Astrocyte of the cerebellum (primary cell): ENCODE measurements around the gene GNG12.
A peak's percentile ranks its signal among the peaks of the same experiment; 100 is the strongest.

Experiments
- DNase-seq: peaks from one replicate; pipeline ENCODE4 v3.0.0-alpha.2; 2011; ENCODE audit warnings: low read depth
- H3K4me3 ChIP-seq: 2 replicates; pipeline ENCODE4 v1.5.1; 2011; ENCODE audit warnings: mild to moderate bottlenecking, low read depth, low read length, moderate library complexity
- in situ Hi-C: cut with HindIII; loops from 2 replicates; pipeline ENCODE4 v1.10.0; 2017; ENCODE audit warnings: low sequenced_read_pairs
- TF ChIP-seq, protein P1 (sequence below): IDR thresholded peaks from 2 replicates; pipeline ENCODE4 v1.5.1; 2012; ENCODE audit warnings: low read length, low read depth, moderate library complexity, mild to moderate bottlenecking; ENCODE audit errors: missing control alignments

GNG12 gene

DNA sequence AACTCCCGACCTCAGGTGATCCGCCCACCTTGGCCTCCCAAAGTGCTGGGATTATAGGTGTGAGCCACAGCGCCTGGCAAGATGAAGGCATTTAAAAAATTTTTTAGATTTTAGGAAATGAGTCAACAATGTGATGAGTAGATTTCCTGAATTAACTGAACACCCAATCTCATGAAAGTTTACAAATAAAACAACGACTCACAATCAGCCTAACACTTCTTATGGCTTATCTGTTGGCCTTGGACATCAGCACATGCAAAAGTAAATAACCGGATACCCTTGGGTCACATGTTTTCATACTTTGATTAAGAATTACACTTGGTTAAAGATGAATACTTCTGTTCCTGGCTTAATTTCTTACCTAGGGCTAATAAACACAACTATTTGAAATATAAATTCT lies 3.0 kb downstream of the GNG12 start:
- DNase-seq, result no peak
- in situ Hi-C loops, result no loop called here
- H3K4me3 ChIP-seq, result peak overlapping the region; percentile 63
- TF ChIP-seq, protein P1, sequence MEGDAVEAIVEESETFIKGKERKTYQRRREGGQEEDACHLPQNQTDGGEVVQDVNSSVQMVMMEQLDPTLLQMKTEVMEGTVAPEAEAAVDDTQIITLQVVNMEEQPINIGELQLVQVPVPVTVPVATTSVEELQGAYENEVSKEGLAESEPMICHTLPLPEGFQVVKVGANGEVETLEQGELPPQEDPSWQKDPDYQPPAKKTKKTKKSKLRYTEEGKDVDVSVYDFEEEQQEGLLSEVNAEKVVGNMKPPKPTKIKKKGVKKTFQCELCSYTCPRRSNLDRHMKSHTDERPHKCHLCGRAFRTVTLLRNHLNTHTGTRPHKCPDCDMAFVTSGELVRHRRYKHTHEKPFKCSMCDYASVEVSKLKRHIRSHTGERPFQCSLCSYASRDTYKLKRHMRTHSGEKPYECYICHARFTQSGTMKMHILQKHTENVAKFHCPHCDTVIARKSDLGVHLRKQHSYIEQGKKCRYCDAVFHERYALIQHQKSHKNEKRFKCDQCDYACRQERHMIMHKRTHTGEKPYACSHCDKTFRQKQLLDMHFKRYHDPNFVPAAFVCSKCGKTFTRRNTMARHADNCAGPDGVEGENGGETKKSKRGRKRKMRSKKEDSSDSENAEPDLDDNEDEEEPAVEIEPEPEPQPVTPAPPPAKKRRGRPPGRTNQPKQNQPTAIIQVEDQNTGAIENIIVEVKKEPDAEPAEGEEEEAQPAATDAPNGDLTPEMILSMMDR, result no peak

DNA sequence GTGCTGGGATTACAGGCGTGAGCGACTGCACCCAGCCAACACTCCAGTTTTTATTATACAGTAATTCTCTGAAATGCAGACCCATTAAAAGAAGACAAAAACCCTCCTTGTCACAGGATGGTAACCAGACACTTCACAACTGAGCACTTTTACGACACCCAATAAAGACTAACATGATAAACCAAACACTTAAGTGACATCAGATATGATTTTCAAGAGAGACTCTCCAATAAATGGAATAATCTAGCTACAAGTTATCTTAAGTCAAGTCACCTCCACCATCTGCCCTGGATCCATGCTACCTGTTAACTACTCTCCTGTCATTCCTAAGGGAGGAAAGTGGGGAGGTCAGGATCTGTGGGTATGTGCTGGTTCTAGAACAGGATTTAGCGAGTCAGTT lies 5.6 kb downstream of the GNG12 start:
- no peak overlapping the region for H3K4me3 ChIP-seq
- TF ChIP-seq, protein P1, result no peak
- in situ Hi-C loops, result no loop called here
- DNase-seq, result no peak

DNA sequence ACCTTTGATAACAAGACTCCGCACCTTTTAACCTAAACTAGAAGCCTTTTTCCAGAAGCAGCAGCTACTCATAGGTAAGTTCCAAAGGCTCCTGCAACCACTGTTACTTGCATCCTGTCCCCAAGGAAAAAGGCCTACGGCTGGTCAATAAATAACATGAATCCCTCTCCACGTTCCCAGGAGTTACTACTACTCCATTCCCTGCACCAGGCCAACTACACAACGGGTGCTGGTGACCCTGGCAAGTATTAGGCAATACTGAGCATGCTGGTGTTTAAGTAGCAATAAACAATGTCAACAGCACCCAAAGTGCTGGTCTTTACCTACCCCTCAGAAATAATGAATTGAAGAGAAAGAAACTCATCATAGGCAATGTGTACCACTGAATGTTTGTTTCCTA lies 7.7 kb downstream of the GNG12 start:
- no peak overlapping the region for H3K4me3 ChIP-seq
- in situ Hi-C loops, result no loop called here
- no peak for DNase-seq
- TF ChIP-seq, protein P1, result no peak

DNA sequence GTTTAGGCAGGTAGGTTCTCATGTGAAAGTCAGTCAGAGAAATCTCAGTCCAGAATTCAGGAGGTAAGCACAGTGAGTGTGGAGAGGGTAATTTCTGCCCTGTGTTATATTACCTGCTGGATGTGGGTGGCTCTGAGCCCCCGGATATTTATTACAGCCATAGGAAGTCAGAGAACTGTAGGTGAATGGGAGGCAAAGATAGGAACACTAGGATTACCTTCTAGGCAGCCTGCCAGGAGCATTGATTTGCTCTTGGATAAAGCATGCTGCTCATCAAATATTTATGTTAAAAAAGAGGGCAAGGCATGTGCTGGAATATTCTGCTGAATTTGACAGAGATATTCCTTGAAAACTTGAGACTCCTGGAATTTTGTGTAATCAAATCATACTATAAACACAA lies 8.5 kb downstream of the GNG12 start:
- TF ChIP-seq, protein P1, result no peak
- H3K4me3 ChIP-seq, result no peak overlapping the region
- in situ Hi-C loops, result no loop called here
- DNase-seq, result no peak

DNA sequence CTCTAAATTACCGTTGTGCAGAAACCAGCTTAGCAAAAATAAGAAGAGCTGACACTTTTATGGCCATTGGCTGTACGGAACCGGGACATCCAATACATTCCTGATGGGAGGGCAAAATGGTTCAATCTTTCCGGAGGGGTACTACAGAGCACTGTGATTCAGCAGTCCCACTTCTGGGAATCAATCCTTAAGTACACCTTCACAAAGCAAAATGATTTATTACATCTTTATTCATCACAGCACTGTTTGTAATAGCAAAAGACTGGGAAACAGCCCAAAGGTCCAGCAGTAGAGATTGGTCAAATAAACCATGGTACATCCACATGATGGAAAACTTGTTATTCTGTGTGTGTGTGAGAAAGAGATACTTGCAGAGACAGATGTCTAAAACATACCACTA lies 9.7 kb downstream of the GNG12 start:
- TF ChIP-seq, protein P1, result no peak
- H3K4me3 ChIP-seq, result no peak overlapping the region
- DNase-seq, result no peak
- in situ Hi-C loops, result no loop called here

DNA sequence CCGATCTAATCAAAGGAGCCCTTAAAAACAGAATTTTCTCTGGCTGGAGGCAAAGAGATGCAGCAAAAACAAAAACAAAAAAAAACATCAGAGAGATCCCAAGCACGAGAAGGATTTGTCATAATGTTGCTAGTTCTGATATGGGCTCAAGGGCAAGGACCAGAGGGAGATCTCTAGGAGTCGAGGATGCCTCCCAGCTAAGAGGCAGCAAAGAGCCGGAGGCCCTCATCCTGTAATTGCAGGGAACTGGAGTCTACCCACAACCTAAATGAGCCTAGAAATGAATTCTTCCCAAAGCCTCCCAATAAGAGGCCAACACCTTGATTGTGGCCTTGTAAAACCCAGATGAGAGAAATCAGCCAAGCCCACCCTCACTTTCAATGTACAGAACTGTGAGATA lies 12.0 kb downstream of the GNG12 start:
- TF ChIP-seq, protein P1, result no peak
- in situ Hi-C loops, result no loop called here
- no peak for DNase-seq
- no peak overlapping the region for H3K4me3 ChIP-seq

DNA sequence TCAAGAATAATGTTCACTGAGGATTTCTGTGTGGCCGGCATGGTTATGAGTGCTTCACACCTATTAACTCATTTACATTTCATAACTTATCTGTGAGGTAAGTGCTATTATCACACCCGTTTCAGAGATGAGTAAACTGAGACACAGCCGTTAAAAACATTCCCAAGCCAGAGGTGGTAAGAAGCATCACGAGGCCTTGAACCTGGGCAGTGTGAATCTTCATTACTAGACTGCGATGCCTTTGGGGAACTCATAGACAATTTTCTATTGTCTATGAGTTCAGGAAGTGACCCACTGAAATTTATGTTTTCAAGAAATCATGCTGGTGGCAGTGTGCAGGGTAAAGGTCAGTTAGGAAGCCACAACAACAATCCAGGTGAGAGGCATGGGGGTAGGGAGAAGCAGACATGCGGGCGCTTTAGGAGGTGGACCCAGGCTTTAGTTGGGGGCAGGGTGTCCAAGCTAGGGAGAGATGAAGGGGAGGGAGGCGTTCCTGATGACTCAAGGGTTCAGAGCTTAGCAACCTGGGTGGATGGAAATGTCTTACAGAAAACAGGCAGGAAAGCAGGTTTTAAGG lies 14.5 kb downstream of the GNG12 start:
- TF ChIP-seq, protein P1, result no peak
- in situ Hi-C loops, result no loop called here
- DNase-seq, result no peak
- no peak overlapping the region for H3K4me3 ChIP-seq
